Tibial artery (tissue), 4 donors: ENCODE results near the gene SUCO.

Source experiments
- DNase-seq, 2 donors: peaks; one replicate each; pipeline ENCODE4 v3.0.0-alpha.2; 2019
- H3K27ac ChIP-seq, 2 donors: fragments of 200-600 bp; sonication (generic) in 1 of 2; 1 replicate in 1 of 2; 2 replicates in 1 of 2; pipeline ENCODE4 v1.5.1; 2018 to 2019; ENCODE audit warnings: mild to moderate bottlenecking in 1 of 2
- H3K27me3 ChIP-seq, 2 donors: fragments of 200-600 bp; sonication (generic) in 1 of 2; one replicate each; pipeline versions ENCODE4 v1.5.1 to v1.6.0; 2016 to 2019
- H3K36me3 ChIP-seq, 3 donors: fragments of 200-600 bp; sonication (generic) in 2 of 3; one replicate each; pipeline ENCODE4 v1.5.1; 2016 to 2019; ENCODE audit warnings: mild to moderate bottlenecking in 2 of 3
- H3K4me1 ChIP-seq, 4 donors: fragments of 200-600 bp; sonication (generic) in 2 of 4; 1 replicate in 3 of 4; 2 replicates in 1 of 4; pipeline ENCODE4 v1.5.1; 2016 to 2019
- H3K4me3 ChIP-seq, 2 donors: fragments of 200-600 bp; sonication (generic) in 1 of 2; 1 replicate in 1 of 2; 2 replicates in 1 of 2; pipeline ENCODE4 v1.5.1; 2018 to 2019; ENCODE audit warnings: mild to moderate bottlenecking in 2 of 2
- H3K9me3 ChIP-seq, 3 donors: fragments of 200-600 bp; sonication (generic) in 1 of 3; one replicate each; pipeline ENCODE4 v1.5.1; 2016 to 2019
- intact Hi-C: fragments of 100-400 bp; cut with DNase I; formaldehyde crosslinking; loops from one replicate; pipeline ENCODE4 v1.15.0; 2023; ENCODE audit warnings: low total_unique reads
- TF ChIP-seq, protein P1 (sequence below), 2 experiments: fragments of 200-600 bp in 1 of 2; fragments of 450-650 bp in 1 of 2; IDR thresholded peaks; one replicate each; pipeline ENCODE4 v1.5.1; 2017 to 2019; ENCODE audit warnings: antibody characterized with exemption in 2 of 2, mild to moderate bottlenecking in 1 of 2, moderate library complexity in 1 of 2

The SUCO gene

GRCh38 chr1:172532700-172533512 lies at the start of gene SUCO:
Gene SUCO (plus strand): TSS chr1:172533150. CDS start chr1:172533436, 286 bp downstream.
- TF ChIP-seq, protein P1, sequence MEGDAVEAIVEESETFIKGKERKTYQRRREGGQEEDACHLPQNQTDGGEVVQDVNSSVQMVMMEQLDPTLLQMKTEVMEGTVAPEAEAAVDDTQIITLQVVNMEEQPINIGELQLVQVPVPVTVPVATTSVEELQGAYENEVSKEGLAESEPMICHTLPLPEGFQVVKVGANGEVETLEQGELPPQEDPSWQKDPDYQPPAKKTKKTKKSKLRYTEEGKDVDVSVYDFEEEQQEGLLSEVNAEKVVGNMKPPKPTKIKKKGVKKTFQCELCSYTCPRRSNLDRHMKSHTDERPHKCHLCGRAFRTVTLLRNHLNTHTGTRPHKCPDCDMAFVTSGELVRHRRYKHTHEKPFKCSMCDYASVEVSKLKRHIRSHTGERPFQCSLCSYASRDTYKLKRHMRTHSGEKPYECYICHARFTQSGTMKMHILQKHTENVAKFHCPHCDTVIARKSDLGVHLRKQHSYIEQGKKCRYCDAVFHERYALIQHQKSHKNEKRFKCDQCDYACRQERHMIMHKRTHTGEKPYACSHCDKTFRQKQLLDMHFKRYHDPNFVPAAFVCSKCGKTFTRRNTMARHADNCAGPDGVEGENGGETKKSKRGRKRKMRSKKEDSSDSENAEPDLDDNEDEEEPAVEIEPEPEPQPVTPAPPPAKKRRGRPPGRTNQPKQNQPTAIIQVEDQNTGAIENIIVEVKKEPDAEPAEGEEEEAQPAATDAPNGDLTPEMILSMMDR (IDR thresholded peaks at IDR 0.05), result no peak
- no peaks in the 10 kb centered on the region for H3K27me3 ChIP-seq
- no peaks in the 10 kb centered on the region for H3K9me3 ChIP-seq
- intact Hi-C loops, result loop anchor here (10.0 kb wide), 2 partner anchors 662 to 748 kb away; partner anchors contain the start of gene METTL13
- H3K36me3 ChIP-seq, result no peaks in the 10 kb centered on the region
- peak within 1 kb of the TSS; percentile 98 to 99 for H3K27ac ChIP-seq
- peaks cover 0 to 27% (median 22%) of the 10 kb centered on the region in 4 donors for H3K4me1 ChIP-seq
- DNase-seq, result peak; percentile 100
- H3K4me3 ChIP-seq, result peak within 1 kb of the TSS; percentile 87 to 96

GRCh38 chr1:172483448-172483847 lies 49.5 kb upstream of the SUCO start:
- DNase-seq, result no peak
- no peak overlapping the region for H3K27ac ChIP-seq
- no peaks in the 10 kb centered on the region for H3K4me1 ChIP-seq
- H3K36me3 ChIP-seq, result no peaks in the 10 kb centered on the region
- intact Hi-C loops, result no loop called here
- no peak overlapping the region for H3K4me3 ChIP-seq
- H3K9me3 ChIP-seq, result no peaks in the 10 kb centered on the region
- peaks cover 0 to 3% of the 10 kb centered on the region in 2 donors for H3K27me3 ChIP-seq
- TF ChIP-seq, protein P1 (IDR thresholded peaks at IDR 0.05), result no peak

- Histone ChIP-seq H3K9me3 (no peaks in the 10 kb centered on the region), H3K4me1 (no peaks in the 10 kb centered on the region), H3K27me3 (peaks cover 0 to 3% of the 10 kb centered on the region in 2 donors), H3K36me3 (no peaks in the 10 kb centered on the region), H3K4me3 (no peak overlapping the region), H3K27ac (no peak overlapping the region)
- no peak for DNase-seq
- TF ChIP-seq, protein P1 (IDR thresholded peaks at IDR 0.05), result no peak
- intact Hi-C loops, result no loop called here
Measured at GRCh38 chr1:172484252-172484651, 48.7 kb upstream of the SUCO start.

- no peak for DNase-seq
- H3K36me3 ChIP-seq, result no peaks in the 10 kb centered on the region
- no peaks in the 10 kb centered on the region for H3K4me1 ChIP-seq
- H3K9me3 ChIP-seq, result no peaks in the 10 kb centered on the region
- H3K4me3 ChIP-seq, result no peak overlapping the region
- TF ChIP-seq, protein P1 (IDR thresholded peaks at IDR 0.05), result no peak
- H3K27me3 ChIP-seq, result peaks cover 0 to 2% of the 10 kb centered on the region in 2 donors
- no peak overlapping the region for H3K27ac ChIP-seq
- intact Hi-C loops, result no loop called here
Measured at GRCh38 chr1:172485626-172486025, 47.3 kb upstream of the SUCO start.

DNA sequence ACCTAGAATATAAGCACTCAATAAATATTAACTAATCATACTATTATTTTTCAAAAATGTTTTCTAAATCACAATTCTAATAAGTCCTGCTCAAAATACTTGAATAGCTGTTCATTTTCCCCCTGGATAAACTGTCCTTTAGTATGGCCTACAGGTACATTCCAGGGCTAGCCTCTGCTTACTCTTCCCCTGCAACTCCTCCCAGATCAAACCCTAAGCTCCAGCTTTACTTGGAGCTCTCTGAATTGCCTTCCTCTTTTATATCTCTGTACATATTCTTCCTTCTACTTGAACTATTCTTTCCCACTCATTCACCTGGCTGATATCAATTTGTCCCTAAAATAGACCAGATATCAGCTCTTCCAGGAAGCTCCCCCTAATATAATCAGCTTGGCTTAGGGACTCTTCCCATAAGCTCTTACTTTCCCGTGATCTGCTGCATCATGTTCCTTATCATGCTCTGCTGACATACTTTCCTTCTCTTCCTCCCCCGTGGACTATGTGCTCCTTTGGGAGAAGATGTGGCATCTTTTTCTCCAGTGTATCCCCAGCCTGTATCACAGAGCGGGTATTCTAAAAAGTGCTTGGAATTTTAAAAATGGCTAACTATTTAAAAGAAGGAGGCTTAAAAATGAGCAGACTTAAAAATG lies 46.0 kb upstream of the SUCO start:
- H3K4me3 ChIP-seq, result no peak overlapping the region

More for the DNA sequence above, 46.0 kb upstream of the SUCO start:
- Histone ChIP-seq H3K27me3 (peaks cover 0 to 4% of the 10 kb centered on the region in 2 donors), H3K36me3 (no peaks in the 10 kb centered on the region), H3K4me1 (no peaks in the 10 kb centered on the region), H3K27ac (no peak overlapping the region), H3K9me3 (no peaks in the 10 kb centered on the region)
- no peak for DNase-seq
- TF ChIP-seq, protein P1 (IDR thresholded peaks at IDR 0.05), result no peak
- intact Hi-C loops, result no loop called here
